Stimulated activated CD4-positive, alpha-beta T cell treated with anti-CD3 and anti-CD28 coated beads, Interleukin-1b, Interleukin-23, amount 100 ng/mL, for 24 hours (primary cell): ENCODE results near the gene GABRA5.

Experiments used
- DNase-seq, 4 experiments: peaks; one replicate each; pipeline ENCODE4 v3.0.0-alpha.2; 2020; ENCODE audit warnings: low read depth in 4 of 4, low spot score in 1 of 4

The GABRA5 gene

DNA sequence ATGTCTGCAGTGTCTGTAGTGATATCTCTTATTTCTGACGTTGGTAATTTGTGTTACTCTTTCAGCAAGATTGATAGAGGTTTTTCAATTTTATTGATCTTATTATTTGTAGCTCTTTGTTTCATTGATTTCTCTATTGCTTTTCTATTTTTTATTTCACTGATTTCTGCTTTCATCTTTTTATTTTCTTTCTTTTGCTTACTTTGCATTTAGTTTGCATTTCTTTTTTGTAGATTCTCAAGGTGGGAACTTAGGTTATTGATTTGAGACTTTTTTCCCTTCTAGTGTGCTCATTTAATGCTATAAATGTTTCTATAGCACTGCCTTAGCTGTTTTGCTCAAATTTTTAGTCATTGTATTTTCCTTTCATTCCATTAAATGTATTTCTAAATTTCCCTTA lies 54.6 kb downstream of the GABRA5 start:
- DNase-seq = no peak

DNA sequence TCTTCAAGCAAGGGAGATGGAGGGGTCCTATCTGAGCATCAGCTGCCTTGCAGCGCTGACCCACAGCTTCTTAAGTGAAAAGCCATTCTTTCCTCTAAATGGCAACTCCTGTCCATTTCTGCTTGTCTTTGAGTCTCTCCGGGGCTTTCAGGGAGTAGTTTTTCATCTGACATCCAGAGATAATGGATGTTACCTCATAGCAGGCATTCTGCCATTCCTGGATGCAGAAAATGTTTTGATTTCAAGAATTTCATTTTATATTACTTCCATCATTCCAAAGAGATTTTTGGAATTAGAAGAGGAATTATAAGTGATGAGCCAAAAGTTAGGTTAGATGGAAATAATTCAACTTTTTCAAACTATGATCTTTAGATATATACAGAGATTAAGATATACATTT lies 59.2 kb downstream of the GABRA5 start:
- DNase-seq = no peak

DNA sequence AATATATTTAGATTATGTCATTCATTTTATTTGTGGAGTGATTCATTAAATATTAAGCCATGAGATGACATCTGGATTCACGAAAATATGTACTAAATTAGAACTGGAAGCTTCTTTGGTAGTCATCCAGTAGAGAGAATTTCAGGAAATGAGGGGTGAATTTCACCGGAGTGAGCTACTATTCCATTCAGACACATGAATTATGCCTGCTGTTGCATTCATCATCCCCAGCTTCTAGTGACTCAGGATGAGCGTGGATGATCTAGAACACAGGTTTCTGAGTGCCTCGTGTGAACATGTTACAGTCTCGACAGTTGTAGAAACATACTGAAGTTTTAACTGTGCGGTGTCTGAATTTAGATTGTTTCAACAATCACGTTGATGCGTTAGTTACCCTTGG lies 61.2 kb downstream of the GABRA5 start:
- DNase-seq = no peak

DNA sequence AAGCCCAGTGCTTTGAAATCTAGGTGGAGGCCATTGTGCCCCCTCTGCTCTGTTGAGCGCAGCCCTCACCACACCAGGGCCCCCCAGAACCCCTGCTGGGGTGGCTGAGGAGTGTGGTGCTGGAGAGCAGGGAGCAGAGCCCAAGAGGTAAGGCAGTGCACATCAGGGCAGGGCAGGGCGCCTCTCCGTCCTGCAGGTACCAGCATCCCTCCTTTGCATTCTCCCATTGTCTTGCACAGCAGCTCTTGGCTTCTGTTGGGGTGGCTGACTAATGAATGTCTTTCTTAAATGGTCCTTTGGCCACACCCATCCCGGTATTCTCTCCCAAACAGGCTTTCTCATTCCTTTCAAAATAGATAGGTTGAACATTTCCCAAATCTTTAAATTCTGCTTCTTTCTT lies 62.7 kb downstream of the GABRA5 start:
- DNase-seq = no peak

DNA sequence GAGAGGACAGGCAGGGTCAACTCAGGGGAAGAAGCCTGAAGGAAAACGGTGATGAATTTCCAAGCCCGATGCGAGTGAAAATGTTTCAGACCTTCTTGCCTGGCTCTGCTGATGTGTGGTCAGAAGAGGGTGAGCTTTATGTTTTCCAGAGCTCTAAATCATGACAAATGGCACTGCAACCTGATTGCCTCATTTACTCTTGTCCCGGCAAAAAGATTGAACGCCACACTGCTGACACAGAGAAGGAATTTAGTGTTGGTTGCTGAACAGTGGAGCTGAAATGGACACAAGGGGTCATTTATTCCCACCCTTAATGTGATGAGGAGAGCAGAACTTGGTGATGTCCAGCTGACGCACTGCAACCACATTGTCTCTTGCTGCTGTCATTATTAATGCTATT lies 68.0 kb downstream of the GABRA5 start:
- DNase-seq = no peak

DNA sequence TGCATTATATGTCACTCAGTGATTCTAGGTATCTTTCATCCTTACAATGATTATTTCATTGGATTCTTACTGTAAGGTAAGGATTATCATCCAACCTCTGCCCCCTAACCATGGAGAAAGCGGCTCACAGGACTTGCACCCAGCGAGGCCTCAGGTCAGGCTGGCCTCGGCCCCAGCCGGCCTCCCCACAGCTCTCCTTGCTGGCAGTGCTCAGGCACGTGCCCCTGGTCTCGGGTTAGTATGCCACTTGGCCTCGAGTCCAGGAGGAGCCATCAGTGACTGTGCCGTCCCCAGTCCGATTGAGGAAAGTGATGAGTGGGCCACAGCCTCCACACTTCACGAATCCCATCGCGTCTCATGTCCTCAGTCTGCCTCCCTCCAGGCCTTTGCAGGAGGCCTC lies 68.5 kb downstream of the GABRA5 start:
- no peak for DNase-seq

DNA sequence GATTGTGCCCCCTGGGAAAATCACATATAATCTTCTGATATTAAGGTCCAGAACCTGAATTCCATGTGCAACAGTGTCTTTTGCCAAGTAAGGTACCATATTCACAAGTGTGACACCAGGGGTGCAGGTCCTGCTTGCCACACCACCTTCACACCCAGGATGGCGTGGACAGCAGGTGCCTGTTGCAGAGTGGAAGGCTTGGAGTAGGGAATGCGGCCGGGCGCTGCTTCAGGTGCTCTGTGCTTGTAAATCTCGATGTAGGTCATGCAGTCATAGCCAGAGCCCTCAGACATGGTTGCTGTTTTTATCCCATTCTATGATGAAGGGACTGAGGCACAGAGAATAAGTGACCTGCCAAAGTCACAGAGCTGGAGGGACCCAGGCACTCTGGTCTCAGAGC lies 69.6 kb downstream of the GABRA5 start:
- DNase-seq = no peak

DNA sequence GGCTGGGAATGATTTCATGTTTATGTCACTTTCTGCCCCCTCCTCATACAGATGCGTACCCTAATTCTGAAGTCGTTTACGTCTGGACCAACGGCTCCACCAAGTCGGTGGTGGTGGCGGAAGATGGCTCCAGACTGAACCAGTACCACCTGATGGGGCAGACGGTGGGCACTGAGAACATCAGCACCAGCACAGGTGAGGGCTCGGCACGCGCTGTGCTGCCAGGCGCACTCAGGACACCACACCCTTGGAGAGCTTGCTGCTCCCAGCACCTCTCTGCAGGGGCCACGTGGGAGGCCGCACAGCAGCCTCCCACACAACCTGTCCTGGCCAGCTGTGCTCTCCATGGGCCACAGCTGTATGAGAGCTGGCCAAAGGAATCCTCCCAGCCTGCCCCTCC lies 70.3 kb downstream of the GABRA5 start:
- DNase-seq = no peak

DNA sequence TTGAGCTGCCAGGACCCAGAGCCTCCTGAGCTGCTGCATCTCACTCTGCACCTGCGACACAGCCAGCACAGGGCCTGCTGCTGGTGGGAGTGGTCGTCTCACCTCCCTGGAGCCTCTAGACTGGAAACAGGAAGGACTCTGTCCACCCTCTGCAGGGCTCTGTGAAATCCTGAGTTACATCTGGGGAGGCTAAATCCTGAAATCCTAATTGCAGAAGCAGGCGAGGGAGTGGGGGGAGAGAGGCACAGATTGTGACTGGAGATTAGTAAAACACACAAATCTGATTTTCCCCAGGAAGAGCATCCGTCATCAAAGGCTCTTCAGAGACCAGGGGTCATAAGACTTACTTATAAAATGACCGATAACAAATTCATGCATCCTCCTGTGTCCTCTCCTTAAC lies 72.5 kb downstream of the GABRA5 start:
- no peak for DNase-seq

DNA sequence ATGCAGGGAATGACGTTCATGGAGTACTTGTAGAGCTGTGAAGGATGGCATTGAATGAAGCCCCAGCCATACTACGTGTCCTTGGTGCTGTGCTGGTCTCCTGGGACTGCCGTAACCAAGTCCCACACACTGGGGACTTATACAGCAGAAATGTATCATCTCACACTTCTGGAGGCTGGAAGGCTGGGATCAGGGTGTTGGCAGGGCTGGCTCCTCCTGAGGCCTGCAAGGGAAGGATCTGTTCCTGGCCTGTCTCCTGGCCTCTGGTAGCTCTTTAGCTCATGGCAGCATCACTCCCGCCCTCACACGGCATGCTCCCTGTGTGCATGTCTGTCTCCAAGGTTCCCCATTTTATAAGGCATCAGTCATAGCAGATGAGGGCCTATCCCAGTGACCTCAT lies 74.6 kb downstream of the GABRA5 start:
- DNase-seq = no peak

DNA sequence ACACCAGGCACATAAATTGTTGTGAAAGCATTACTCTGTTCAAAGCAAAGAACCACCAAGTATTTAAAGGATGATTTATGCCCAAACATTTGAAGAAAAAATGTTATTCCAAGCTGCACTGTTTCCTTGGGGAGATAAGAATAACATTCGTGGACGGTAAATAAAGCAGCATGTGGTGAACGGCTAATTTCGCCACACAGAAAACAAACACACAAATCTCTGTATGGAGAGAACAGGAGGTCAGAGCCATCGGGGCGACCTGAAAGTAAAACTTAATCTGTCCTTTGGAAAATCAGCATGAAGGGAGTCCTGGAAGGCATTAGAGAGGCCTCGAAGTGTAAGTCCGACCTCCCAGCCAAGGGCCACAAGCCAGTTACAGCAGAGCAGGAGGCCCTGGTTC lies 77.0 kb downstream of the GABRA5 start:
- no peak for DNase-seq

DNA sequence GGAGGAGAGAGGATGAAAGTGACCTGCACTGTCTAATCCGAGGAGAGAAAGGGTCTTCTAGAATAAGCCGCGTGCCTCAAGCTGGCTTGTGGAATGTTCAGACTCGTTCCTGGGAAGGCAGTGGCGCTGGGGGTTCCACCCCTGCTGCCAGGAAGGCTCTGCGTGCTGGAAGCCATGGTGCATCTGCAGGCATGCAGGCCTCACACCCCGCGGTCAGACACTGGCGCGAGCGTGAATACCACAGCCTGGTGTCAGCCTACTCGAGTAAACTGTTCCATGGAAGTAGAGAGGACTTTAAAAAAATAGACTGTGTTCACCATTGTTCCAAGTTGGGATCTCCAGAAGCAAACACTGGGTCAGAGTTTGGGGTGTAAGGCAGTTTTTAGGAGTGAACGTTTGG lies 78.2 kb downstream of the GABRA5 start:
- no peak for DNase-seq

DNA sequence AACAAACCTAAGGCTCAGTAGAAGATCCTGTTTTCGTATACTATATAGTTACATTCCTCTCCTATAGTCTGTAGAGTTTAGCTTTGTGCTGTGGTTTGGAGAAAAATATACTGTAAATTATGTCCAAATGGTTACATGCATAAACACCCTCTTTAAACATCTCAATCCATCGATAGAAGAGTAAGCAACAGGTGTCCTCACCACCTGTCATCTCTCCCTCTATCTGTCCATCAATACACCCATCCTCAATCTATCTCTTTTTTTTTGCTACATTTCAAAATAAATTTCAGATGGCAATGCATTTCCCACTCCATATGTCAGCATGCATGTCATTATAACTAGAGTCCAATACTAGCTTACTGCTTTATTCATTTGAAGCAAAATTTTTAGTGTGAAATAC lies 83.1 kb downstream of the GABRA5 start:
- DNase-seq = no peak

DNA sequence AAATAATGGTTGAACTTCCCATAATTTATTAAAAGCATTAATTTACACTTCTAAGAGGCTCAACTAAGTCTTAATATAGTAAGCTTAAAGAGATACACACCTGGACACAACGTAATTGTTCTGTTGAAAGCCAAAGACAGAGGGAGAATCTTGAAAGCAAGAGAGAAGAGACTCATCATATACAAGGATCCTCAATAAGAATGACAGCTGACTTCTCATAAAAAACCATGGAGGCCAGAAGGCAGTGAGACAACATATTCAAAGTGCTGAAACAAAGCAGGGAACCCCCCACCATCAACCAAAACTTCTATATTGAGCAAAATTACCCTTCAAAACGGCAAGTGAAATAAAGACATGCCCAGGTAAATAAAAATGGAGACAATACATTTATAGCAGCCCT lies 87.5 kb downstream of the GABRA5 start:
- no peak for DNase-seq

DNA sequence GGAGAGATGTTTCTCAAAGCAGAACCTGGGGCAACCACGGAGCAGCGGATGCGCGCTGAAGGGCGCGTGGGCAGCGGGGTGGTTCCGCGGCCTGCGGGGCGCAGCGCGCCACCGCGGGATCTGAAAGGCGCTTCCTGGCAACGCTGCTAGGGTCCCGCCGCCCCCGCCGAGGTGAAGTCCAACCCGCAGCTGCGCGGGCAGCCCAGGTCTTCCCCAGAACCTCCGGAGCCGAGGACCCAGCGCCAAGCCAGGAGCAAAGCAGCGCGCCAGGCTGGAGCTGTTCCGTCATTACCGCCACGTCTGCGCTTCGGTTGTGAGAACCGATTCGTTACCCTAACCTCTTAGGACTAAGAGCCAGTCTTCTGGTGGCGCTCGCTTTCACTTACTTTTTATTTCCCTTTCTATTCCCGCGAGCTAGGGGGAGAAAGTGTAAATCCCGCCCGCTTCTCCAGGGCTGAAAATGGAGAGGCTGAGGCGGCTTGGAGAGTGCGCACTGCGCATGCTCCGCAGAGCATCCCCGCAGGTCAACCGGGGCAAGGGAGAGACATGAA lies 100.9 kb downstream of the GABRA5 start:
- no peak for DNase-seq

DNA sequence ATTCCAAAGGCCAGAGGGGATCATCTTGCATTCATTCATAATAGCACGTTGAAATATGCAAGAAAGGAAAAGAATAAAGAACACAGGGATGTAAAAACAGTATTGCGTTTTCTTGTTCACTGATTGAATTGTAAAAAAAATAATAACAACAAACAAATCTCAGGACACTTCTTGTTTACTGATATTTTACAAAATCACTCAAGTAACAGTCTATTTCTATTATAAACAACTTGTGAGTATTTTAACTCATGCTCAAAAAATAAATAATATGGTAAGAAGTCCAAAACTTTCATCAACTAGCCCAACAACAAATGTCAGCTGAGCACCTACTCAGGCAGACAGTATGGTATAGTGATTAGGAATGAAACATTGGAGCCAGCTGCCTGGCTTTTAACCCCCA lies 101.9 kb downstream of the GABRA5 start:
- DNase-seq = no peak

DNA sequence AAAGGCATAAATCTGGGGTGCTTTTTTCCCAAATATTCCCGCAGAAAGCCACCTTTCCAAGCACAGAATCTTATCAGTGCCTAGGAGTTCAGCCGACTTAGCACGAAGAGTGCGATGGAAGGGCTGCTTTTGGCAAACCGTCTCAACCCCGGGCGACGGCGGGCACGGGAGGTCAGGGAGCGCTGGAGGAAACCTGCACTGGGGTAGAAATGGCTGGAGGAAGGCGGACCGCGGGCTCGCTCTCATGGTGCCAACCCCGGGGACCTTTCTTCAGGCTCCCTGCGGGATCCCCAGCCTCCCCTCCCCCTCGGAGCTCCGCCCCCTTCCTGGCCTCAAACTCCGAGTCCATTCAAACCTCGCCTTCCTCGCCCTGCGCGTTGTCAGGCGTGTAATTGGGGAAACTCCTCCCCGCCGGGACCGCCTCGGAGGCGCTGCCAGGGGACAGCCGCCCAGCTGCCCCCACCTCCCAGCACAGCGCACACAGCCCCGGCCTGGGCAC lies 103.9 kb downstream of the GABRA5 start, which contains the start of gene GABRG3:
Gene GABRG3, plus strand, starts transcription at position 470 of the 499 bp plus-strand sequence.
- DNase-seq = no peak

DNA sequence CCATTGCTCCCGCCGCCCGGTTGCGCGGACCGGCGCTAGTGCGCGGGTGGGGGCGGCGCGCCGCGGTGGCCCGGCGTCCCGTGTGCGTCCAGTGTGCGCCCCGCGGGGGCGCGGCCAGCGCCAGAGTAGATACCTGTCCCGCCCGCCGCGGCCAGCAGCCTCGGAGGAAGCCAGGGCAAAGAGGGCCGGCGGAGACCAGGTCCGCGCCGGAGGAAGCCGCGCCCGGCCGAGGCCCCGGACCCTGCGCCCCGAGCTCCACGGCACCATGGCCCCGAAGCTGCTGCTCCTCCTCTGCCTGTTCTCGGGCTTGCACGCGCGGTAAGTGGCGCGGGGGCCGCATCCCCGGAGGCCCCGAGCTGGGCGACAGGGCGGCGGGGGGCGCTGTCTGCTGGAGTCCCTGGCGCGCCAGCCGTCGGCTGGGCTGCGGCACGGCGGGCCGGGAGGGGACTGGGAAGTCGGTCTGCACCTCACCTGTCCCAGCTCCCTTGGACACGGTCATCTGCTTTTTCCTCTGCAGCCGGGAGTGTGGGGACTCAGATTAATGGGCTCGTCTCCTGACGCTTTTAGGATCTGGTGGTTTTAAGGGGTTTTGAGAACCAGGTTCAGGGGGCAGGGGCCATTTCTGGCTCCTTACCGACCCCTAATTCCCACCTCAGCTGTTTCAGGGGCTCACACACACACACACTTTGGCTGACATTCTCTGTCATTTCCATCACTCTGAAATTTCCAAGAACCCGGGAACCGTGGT lies 104.6 kb downstream of the GABRA5 start:
- no peak for DNase-seq

DNA sequence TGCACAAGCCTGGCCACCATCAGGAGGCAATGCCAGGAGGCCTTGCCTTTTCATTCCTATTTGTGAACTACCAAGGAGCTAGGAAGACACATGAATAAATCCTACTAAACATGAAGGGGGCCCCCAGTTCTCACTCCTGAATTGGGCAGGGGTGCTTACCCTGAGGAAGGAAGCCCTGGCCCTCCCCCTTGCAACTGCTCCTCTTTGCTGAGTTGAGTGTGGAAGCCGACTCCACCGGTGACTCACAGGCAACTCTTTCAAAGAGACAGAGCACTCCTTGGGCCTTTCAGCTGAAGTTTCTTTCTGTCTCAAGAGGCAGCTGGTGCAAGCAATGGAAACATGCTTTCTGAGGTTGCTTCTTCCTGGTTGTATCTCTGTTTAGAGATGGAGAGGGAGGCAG lies 105.8 kb downstream of the GABRA5 start:
- no peak for DNase-seq

DNA sequence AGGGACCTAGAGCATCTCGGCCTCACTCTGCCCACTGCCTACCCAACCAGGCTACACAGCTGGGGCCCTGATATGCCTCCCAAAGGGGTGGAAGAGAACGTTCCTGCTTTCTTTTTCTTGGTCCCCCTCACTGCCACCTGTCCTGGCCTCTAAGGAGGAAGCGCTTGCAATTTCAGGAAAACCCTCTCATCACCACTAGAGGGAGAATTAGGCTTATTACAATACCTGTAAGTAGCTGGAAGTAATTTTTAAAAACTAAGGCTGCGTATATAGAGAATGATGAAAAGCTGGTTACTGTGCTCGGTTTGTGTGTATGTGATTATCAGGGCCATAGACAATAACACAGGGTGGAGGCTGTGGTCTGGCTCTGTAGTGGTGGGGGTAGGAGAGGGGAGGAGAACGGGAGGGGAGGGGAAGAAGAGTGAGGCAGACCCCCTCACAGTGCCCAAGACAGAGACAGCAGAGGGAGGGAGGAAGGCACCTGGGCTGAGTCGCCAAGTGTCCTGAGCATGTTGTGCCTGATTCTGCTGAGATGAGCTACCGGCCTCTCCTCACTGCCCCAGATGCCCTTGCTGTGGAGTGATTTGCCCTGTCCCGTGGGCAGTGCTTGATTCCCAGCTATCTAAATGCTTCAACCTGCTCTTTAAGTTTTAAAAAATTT lies 107.4 kb downstream of the GABRA5 start:
- no peak for DNase-seq

DNA sequence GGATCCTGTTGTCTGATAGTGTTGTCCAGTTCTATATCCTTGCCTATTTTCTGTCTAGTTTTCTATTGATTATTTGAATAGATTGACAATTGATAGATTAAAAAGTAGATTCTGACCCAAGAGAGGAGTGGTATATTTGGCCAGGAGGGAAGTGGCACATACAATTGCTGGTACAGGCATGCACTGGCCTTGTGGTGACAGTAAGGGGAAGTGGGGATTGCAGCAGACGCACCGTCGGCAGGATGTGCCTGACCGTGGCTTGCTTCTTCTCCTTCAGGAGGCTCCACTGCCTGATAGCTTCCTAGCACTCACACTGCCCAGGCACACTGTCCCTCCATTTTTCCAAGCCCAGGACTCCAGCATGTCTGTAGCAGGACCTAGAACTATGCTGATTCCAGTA lies 114.6 kb downstream of the GABRA5 start:
- DNase-seq = no peak

DNA sequence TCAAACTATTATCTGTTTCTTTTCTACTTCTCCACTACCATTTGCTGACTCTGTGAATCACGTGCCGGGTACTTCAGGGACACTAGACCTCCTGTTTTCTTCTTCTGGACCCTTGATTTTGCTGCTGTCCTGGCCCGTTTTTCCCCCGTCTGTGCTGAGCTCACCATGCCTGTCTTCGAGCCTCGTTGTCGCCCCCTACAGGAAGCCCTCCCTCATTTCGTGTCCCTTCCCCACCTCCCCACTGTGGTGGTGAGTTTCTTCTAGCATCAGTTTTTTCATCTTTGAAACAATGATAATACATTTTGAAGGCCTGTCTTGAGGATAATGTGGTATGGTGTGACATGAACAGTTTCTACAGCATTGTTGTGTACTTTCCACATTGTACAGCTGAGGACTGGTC lies 117.0 kb downstream of the GABRA5 start:
- no peak for DNase-seq

DNA sequence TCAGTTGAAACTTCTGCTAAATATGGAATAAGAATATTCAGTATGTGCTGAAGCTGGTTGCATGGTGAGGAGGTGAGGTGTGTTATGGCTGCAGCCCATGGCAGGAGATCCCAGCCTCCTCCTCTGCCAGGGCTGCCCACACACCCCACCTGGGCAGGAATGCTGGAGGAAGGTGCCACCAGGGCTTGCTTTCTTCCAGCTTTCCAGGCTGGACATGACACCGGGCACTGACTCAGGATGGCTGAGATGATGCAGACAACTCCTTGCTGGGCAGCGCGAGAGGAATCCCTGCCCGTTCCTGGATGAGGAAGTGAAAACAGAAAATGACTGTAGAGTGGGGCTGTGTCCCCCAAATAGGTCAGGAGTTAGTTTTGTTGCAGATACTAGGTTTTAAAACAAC lies 118.2 kb downstream of the GABRA5 start:
- DNase-seq = no peak
